ENCODE measurements around the gene FLOT1. TPM values are rescaled to one million over a fixed set of nuclear protein-coding genes. Genes with fewer than 3 reads are reported as not detected.

FLOT1 gene
- total and polyA plus RNA-seq, 11 donors = 166 to 310 (median 225) TPM

DNA sequence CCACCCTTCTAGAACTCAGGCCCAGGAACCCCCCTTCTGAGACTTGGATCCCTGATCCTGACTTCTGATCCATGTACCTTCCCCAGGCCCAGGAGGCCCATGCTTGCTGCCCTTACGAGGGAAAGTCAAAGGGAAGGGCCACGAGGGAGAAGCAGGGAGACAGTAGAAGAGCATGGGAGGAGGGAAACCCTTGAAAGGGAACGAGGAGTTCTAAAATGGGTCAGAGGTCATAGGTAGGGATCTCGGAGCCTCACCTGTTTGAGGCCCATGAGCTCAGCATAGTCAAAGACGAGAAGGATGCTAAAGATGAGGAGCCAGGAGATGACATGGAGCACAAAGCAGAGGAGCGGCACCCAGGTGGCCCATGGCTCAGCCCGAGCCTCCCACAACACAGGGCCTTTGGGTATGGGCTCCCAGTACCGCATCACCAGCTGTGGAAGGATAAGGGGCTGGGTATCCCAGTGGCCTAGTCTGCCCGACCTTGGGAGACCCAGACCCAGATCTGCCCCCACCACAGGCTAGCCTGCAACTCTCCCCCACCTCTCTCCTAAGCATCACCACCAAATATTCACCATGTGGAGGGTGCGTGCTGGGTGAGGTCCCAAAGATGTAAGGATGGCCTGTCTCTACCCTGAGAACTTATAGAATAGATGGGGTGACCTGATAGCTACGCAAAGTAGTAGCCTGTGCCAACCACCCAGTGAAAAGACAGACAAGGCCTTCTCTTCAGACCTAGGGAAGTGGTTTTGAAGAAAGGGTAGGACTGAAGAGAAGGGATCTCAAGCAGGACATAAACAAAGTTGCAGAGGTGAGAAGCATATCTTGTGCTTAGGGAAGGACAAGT is 53.2 kb downstream of the FLOT1 start:
- peak overlapping the region in 8 of 12 donors; percentile 65 to 96 (median 85) for H3K4me3 ChIP-seq
- DNase-seq (no peak), ATAC-seq (no peak)
- peaks cover 4 to 58% (median 38%) of the 10 kb centered on the region in 12 donors for H3K4me1 ChIP-seq
- 78 to 82% (median 82%) methylated on average over 11 of the region's 11 CpGs for WGBS, 4 donors
- H3K27ac ChIP-seq = peak overlapping the region; percentile 86 to 100 (median 98)
- intact Hi-C loops (cut with DNase I) = loop anchor here in 3 of 10 donors (10.0 kb wide), 2 partner anchors 196 to 396 kb away; partner anchors contain the start of gene DDR1 (in 1 of the 3)
- H3K27me3 ChIP-seq = no peaks in the 10 kb centered on the region
- H3K36me3 ChIP-seq = peaks cover 0 to 11% (median 0%) of the 10 kb centered on the region in 9 donors
- no peaks in the 10 kb centered on the region for H3K9me3 ChIP-seq
- TF ChIP-seq, protein P1, sequence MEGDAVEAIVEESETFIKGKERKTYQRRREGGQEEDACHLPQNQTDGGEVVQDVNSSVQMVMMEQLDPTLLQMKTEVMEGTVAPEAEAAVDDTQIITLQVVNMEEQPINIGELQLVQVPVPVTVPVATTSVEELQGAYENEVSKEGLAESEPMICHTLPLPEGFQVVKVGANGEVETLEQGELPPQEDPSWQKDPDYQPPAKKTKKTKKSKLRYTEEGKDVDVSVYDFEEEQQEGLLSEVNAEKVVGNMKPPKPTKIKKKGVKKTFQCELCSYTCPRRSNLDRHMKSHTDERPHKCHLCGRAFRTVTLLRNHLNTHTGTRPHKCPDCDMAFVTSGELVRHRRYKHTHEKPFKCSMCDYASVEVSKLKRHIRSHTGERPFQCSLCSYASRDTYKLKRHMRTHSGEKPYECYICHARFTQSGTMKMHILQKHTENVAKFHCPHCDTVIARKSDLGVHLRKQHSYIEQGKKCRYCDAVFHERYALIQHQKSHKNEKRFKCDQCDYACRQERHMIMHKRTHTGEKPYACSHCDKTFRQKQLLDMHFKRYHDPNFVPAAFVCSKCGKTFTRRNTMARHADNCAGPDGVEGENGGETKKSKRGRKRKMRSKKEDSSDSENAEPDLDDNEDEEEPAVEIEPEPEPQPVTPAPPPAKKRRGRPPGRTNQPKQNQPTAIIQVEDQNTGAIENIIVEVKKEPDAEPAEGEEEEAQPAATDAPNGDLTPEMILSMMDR (IDR thresholded peaks at IDR 0.05) = no peak
- TF ChIP-seq POLR2A (IDR thresholded peaks at IDR 0.05) = no peak

DNA sequence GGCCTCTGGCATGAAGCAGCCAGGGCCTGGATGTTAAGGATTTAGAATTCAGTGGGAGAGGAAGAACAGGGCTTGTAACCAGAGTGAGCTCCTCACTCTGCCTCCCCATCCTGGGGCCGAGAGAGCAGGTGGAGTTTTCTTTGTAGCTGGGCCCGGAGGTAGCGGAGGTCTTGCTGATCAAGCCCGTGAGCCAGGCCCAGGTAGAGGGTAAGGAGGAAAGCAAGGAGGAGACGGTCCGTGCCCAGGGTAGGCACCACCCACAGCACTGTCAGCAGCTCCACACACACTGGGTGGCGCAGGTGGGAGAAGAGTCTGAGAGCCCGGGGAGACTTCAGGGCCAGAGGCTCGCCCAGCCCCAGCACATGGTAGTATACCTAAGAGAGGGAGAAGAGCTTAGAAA is 53.9 kb downstream of the FLOT1 start:
- no peak for TF ChIP-seq POLR2A (IDR thresholded peaks at IDR 0.05)
- TF ChIP-seq, protein P1 (IDR thresholded peaks at IDR 0.05) = no peak

DNA sequence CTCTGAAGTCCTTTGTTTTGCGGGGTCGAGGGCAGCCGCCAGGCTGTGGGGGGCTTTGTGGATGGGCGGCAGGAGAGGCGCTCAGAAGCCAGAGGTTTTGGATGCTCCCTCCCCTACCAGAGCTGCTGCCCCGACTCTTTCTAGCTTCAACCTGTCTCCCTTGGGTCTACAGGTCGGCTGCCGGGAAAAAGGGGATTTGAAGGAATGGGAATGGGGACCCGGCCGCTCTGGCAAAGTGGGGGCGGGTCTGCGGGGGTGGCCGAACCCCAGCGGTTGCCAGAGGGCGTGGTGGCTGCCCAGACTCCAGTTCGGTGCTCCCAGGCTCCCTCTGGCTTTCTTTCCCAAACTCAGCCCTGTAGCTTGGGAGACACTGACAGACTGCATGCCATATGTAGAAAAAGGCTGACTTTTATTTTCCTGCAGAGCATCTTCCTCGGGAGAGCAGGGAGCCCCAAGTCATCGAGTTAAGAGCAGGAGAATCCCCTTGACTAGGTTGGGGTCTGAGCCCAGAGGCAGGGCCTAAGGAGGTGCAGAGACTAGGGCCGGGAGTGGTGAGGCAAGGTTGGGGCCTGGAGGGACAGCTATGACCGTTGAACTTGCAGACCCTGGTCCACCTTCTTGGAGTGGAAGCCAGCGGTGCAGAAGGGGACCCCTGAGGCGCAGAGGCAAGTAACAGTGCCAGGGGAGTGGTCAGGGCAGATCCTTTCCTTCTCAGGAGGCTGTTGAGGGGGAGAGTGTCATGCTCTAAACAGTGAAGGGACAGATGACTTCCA is 54.6 kb downstream of the FLOT1 start:
- H3K27me3 ChIP-seq = no peaks in the 10 kb centered on the region
- H3K9me3 ChIP-seq = no peaks in the 10 kb centered on the region
- H3K4me1 ChIP-seq = peaks cover 4 to 71% (median 40%) of the 10 kb centered on the region in 12 donors
- intact Hi-C loops (cut with DNase I) = loop anchor here in 8 of 10 donors (1.0 to 10.0 kb wide), 4 partner anchors 32 to 397 kb away; partner anchors contain the start of genes TUBB (in 6 of the 8) and DDR1 (in 1 of the 8)
- WGBS, 4 donors = 10 to 13% (median 11%) methylated on average over 22 of the region's 22 CpGs
- DNase-seq (peak; percentile 63 to 71 (median 64)), ATAC-seq (no peak)
- peaks cover 0 to 11% (median 0%) of the 10 kb centered on the region in 9 donors for H3K36me3 ChIP-seq
- TF ChIP-seq POLR2A (IDR thresholded peaks at IDR 0.05) = peak in 1 of 2 donors; percentile 55
- TF ChIP-seq, protein P1 (IDR thresholded peaks at IDR 0.05) = peak in 8 of 12 donors; percentile 19 to 59 (median 32)
- peak overlapping the region; percentile 92 to 100 (median 98) for H3K27ac ChIP-seq
- peak overlapping the region; percentile 52 to 96 (median 74) for H3K4me3 ChIP-seq

More for the DNA sequence above, 53.9 kb downstream of the FLOT1 start:
- intact Hi-C loops (cut with DNase I) = loop anchor here in 3 of 10 donors (10.0 kb wide), 2 partner anchors 196 to 396 kb away; partner anchors contain the start of gene DDR1 (in 1 of the 3)
- H3K4me3 ChIP-seq = peak overlapping the region in 10 of 12 donors; percentile 65 to 96 (median 80)
- no peak for DNase-seq
- no peaks in the 10 kb centered on the region for H3K27me3 ChIP-seq
- WGBS, 4 donors = 68 to 82% (median 73%) methylated on average over 8 to 9 of the region's 9 CpGs
- peak overlapping the region; percentile 92 to 100 (median 98) for H3K27ac ChIP-seq
- H3K9me3 ChIP-seq = no peaks in the 10 kb centered on the region
- peaks cover 4 to 64% (median 38%) of the 10 kb centered on the region in 12 donors for H3K4me1 ChIP-seq
- no peak for ATAC-seq
- peaks cover 0 to 11% (median 0%) of the 10 kb centered on the region in 9 donors for H3K36me3 ChIP-seq
